HEK293 (cell line): Measurements from ENCODE around the gene TNIK.

ENCODE experiments used
- CTCF ChIA-PET: fragments of 350-600 bp; formaldehyde crosslinking; extraction: SDS; loops from one replicate; lab custom pipeline; 2021; ENCODE audit warnings: antibody characterized with exemption; lab: Yijun Ruan, JAX
- POLR2A ChIA-PET: fragments of 300-600 bp; formaldehyde crosslinking; extraction: SDS; loops from one replicate; lab custom pipeline; 2020; ENCODE audit warnings: antibody characterized with exemption, inconsistent platforms; lab: Yijun Ruan, JAX
- H3K27ac ChIP-seq: fragments of 200-500 bp; sonication (Bioruptor generic); 2 replicates; pipeline ENCODE4 v1.5.1; 2014; ENCODE audit warnings: low read depth, low read length, control low read depth, inconsistent platforms; ENCODE audit errors: extremely low read depth
- H3K36me3 ChIP-seq, 2 experiments: fragments of 200-500 bp in 1 of 2; sonication (Bioruptor generic) in 1 of 2; 1 replicate in 1 of 2; 2 replicates in 1 of 2; pipeline ENCODE4 v1.5.1; 2014 to 2017; ENCODE audit warnings: inconsistent platforms in 2 of 2, low read length in 2 of 2; ENCODE audit not compliant: control insufficient read depth in 2 of 2, insufficient read depth in 1 of 2
- H3K4me1 ChIP-seq: fragments of 200-500 bp; sonication (Bioruptor generic); 2 replicates; pipeline ENCODE4 v1.5.1; 2014; ENCODE audit warnings: mild to moderate bottlenecking, low read length, inconsistent platforms; ENCODE audit not compliant: control insufficient read depth, insufficient read depth
- H3K4me3 ChIP-seq: 2 replicates; pipeline ENCODE4 v1.5.1; 2011; ENCODE audit warnings: low read depth, mild to moderate bottlenecking, control low read depth, low read length, moderate library complexity
- H3K9me3 ChIP-seq: fragments of 200-500 bp; sonication (Bioruptor generic); 2 replicates; pipeline ENCODE4 v1.5.1; 2014; ENCODE audit warnings: low read depth, low read length, inconsistent platforms; ENCODE audit not compliant: control insufficient read depth, insufficient read depth
- EGR2 ChIP-seq: fragments of 450-650 bp; formaldehyde crosslinking; IDR thresholded peaks from 2 replicates; pipeline ENCODE4 v1.5.1; 2016; ENCODE audit warnings: low read depth, missing biosample characterization, missing genetic modification characterization
- GLIS1 ChIP-seq: fragments of 450-650 bp; formaldehyde crosslinking; IDR thresholded peaks from 2 replicates; pipeline ENCODE4 v1.5.1; 2016; ENCODE audit warnings: missing biosample characterization, missing genetic modification characterization
- SP2 ChIP-seq: fragments of 450-650 bp; formaldehyde crosslinking; IDR thresholded peaks from 2 replicates; pipeline ENCODE4 v1.5.1; 2016; ENCODE audit warnings: missing biosample characterization, missing genetic modification characterization
- ZFHX2 ChIP-seq: fragments of 450-650 bp; formaldehyde crosslinking; conservative IDR thresholded peaks from 2 replicates; pipeline ENCODE4 v1.5.1; 2016; ENCODE audit warnings: missing biosample characterization, missing genetic modification characterization
- ZIC2 ChIP-seq: fragments of 450-650 bp; formaldehyde crosslinking; IDR thresholded peaks from 2 replicates; pipeline ENCODE4 v1.5.1; 2016; ENCODE audit warnings: missing biosample characterization, missing genetic modification characterization
- ZNF10 ChIP-seq: fragments of 450-650 bp; formaldehyde crosslinking; IDR thresholded peaks from 2 replicates; pipeline ENCODE4 v1.5.1; 2017; ENCODE audit warnings: missing biosample characterization, missing genetic modification characterization
- ZNF140 ChIP-seq: fragments of 450-650 bp; formaldehyde crosslinking; IDR thresholded peaks from 2 replicates; pipeline ENCODE4 v1.5.1; 2016; ENCODE audit warnings: missing biosample characterization, missing genetic modification characterization
- ZNF184 ChIP-seq: fragments of 450-650 bp; IDR thresholded peaks from 2 replicates; pipeline ENCODE4 v1.5.1; 2018; ENCODE audit warnings: missing biosample characterization, mild to moderate bottlenecking, missing genetic modification characterization
- ZNF274 ChIP-seq, 2 experiments: fragments of 200-500 bp in 1 of 2; fragments of 450-650 bp in 1 of 2; sonication (Bioruptor generic) in 1 of 2; formaldehyde crosslinking in 1 of 2; IDR thresholded peaks; 2 replicates each; pipeline versions ENCODE4 v1.5.1 to v1.6.1; 2014 to 2016; ENCODE audit warnings: borderline replicate concordance in 1 of 2, inconsistent platforms in 1 of 2, low read length in 1 of 2, missing biosample characterization in 1 of 2, missing genetic modification characterization in 1 of 2
- ZNF302 ChIP-seq: fragments of 450-650 bp; formaldehyde crosslinking; IDR thresholded peaks from 2 replicates; pipeline ENCODE4 v1.5.1; 2016; ENCODE audit warnings: missing biosample characterization, missing genetic modification characterization, low read depth
- ZNF510 ChIP-seq: fragments of 450-650 bp; formaldehyde crosslinking; IDR thresholded peaks from 2 replicates; pipeline ENCODE4 v1.5.1; 2018; ENCODE audit warnings: mild to moderate bottlenecking, missing genetic modification characterization, missing biosample characterization; ENCODE audit not compliant: insufficient replicate concordance
- ZNF623 ChIP-seq: fragments of 450-650 bp; formaldehyde crosslinking; IDR thresholded peaks from 2 replicates; pipeline ENCODE4 v1.5.1; 2016; ENCODE audit warnings: missing biosample characterization, missing genetic modification characterization
- ZNF837 ChIP-seq: fragments of 450-650 bp; formaldehyde crosslinking; IDR thresholded peaks from 2 replicates; pipeline ENCODE4 v1.5.1; 2016; ENCODE audit warnings: missing biosample characterization, missing genetic modification characterization
- TF ChIP-seq, protein P1 (sequence below): fragments of 450-650 bp; formaldehyde crosslinking; IDR thresholded peaks from 2 replicates; pipeline ENCODE4 v1.5.1; 2017; ENCODE audit warnings: missing biosample characterization, missing genetic modification characterization
- TF ChIP-seq, protein P2 (sequence below): fragments of 450-650 bp; formaldehyde crosslinking; IDR thresholded peaks from 2 replicates; pipeline ENCODE4 v1.5.1; 2016; ENCODE audit warnings: missing biosample characterization, missing genetic modification characterization
- TF ChIP-seq, protein P3 (sequence below): fragments of 450-650 bp; IDR thresholded peaks from 2 replicates; pipeline ENCODE4 v1.5.1; 2018; ENCODE audit warnings: missing biosample characterization, mild to moderate bottlenecking, missing genetic modification characterization
- TF ChIP-seq, protein P4 (sequence below): fragments of 450-650 bp; formaldehyde crosslinking; optimal IDR thresholded peaks from 2 replicates; pipeline ENCODE3; 2016; ENCODE audit warnings: missing biosample characterization, mild to moderate bottlenecking, missing genetic modification characterization

The TNIK gene

DNA sequence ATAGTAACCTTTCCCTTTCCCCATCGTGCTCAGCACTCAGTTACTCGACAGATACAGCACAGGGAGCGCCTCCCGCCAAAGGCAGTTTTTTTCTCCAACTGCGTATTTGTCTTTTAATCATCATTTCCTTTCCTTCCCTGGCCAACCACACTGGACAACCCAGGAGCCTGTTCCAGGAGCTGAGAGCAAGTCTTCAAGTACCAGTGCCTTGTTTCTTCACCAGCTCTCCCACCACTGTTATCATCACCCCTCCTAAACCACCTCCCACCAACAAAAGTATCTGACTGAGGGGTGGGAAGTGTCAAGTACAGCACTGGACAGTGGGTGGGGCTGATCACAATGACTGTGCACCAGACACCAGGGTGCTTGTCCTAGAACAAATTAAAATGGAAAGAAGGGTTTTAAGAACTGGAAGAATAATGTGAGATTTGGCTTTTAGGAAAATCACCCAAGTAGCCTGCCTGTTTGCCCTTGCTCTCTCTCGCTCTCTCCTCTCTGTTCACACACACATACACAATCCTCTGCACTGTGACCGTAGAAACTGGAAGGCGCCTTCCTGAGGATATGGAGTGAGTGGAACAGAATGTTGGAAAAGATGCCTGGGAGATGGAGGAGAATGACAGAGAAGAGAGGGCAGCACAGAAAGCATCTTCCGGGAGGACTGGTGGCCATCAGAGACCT lies 126.3 kb downstream of the TNIK start:
- no peaks in the 10 kb centered on the region for H3K36me3 ChIP-seq
- CTCF ChIA-PET = interaction anchor here (0.6 kb wide), 3 partner anchors 104 to 163 kb away, joined by 3 read pairs; no protein-coding TSS in a partner anchor
- no peaks in the 10 kb centered on the region for H3K4me1 ChIP-seq
- no peak overlapping the region for H3K4me3 ChIP-seq
- POLR2A ChIA-PET = interaction anchor here (0.6 kb wide), 1 partner anchor 113 kb away, joined by 3 read pairs; no protein-coding TSS in a partner anchor
- TF ChIP-seq ZFHX2 (tag by site-specific recombination) (peak; percentile 79), ZNF10 (tag by site-specific recombination) (no peak), EGR2 (tag by site-specific recombination) (peak; percentile 84)
- H3K9me3 ChIP-seq = no peaks in the 10 kb centered on the region
- no peak overlapping the region for H3K27ac ChIP-seq

DNA sequence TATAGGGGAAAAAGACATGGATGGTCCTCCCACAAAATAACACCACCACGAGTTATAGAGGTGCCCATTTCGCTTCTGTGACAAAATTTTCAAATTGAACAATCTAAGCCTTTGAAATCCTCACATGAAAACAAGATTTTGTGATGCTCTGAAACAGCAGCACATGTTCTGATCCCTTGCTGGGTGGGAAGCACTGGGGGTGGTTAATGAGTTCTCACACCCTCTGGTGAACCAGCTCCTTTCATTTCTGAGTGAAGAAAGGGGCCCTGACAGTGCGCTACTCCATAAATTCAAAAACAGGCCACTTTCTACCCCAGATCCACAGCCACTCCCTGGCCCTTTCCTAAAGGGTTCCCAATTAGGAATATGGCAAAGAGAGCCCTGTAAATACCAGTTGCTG lies 129.3 kb downstream of the TNIK start:
- Histone ChIP-seq H3K27ac (no peak overlapping the region), H3K36me3 (no peaks in the 10 kb centered on the region), H3K4me1 (no peaks in the 10 kb centered on the region; the same call in 1 of the 2 replicates), H3K4me3 (no peak overlapping the region), H3K9me3 (no peaks in the 10 kb centered on the region)
- CTCF ChIA-PET = interaction anchor here (1.2 kb wide), 1 partner anchor 135 kb away, joined by 3 read pairs; no protein-coding TSS in a partner anchor
- POLR2A ChIA-PET = no interaction called here
- TF ChIP-seq ZNF184 (tag by site-specific recombination) (no peak), ZFHX2 (tag by site-specific recombination) (peak; percentile 38)

DNA sequence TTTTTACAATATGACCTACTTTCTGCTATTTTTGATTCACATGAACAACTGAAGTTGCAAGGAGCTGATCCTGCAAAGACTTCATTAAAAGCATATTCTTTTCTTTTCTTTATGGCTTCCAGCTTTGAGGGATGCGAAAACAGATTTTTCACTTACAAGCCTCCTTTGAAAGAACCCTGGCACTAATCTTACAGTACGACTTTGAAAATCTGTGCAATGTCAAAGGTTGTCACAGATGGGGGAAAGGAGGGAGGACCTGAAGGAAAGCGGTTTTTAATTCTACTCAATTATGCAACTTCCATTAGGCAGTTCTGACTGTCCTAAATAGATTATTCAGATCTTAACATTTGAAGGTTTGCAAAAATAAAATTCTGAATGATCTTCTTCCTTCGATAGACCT lies 130.5 kb downstream of the TNIK start:
- ChIA-PET POLR2A (no interaction called here), CTCF (interaction anchor here (0.6 to 1.8 kb wide), 5 partner anchors 20 to 236 kb away, joined by 3 to 9 read pairs (median 3); no protein-coding TSS in a partner anchor)
- H3K27ac ChIP-seq = no peak overlapping the region
- no peak overlapping the region for H3K4me3 ChIP-seq
- no peaks in the 10 kb centered on the region for H3K9me3 ChIP-seq
- no peaks in the 10 kb centered on the region for H3K36me3 ChIP-seq
- no peaks in the 10 kb centered on the region; the same call in 1 of the 2 replicates for H3K4me1 ChIP-seq
- TF ChIP-seq SP2 (tag by site-specific recombination) = no peak
- TF ChIP-seq ZNF510 (tag by site-specific recombination) = no peak
- TF ChIP-seq ZNF837 (tag by site-specific recombination) = no peak
- TF ChIP-seq ZNF140 (tag by site-specific recombination) = no peak
- no peak for TF ChIP-seq ZIC2 (tag by site-specific recombination)
- TF ChIP-seq, protein P1, sequence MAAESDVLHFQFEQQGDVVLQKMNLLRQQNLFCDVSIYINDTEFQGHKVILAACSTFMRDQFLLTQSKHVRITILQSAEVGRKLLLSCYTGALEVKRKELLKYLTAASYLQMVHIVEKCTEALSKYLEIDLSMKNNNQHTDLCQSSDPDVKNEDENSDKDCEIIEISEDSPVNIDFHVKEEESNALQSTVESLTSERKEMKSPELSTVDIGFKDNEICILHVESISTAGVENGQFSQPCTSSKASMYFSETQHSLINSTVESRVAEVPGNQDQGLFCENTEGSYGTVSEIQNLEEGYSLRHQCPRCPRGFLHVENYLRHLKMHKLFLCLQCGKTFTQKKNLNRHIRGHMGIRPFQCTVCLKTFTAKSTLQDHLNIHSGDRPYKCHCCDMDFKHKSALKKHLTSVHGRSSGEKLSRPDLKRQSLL (tag by site-specific recombination) = no peak
- TF ChIP-seq GLIS1 = no peak
- no peak for TF ChIP-seq ZNF274 (IDR thresholded peaks at IDR 0.05; ENCODE audit: low read length)
- TF ChIP-seq ZNF274 (tag by site-specific recombination; IDR thresholded peaks at IDR 0.05; ENCODE audit: borderline replicate concordance) = no peak
- TF ChIP-seq, protein P2, sequence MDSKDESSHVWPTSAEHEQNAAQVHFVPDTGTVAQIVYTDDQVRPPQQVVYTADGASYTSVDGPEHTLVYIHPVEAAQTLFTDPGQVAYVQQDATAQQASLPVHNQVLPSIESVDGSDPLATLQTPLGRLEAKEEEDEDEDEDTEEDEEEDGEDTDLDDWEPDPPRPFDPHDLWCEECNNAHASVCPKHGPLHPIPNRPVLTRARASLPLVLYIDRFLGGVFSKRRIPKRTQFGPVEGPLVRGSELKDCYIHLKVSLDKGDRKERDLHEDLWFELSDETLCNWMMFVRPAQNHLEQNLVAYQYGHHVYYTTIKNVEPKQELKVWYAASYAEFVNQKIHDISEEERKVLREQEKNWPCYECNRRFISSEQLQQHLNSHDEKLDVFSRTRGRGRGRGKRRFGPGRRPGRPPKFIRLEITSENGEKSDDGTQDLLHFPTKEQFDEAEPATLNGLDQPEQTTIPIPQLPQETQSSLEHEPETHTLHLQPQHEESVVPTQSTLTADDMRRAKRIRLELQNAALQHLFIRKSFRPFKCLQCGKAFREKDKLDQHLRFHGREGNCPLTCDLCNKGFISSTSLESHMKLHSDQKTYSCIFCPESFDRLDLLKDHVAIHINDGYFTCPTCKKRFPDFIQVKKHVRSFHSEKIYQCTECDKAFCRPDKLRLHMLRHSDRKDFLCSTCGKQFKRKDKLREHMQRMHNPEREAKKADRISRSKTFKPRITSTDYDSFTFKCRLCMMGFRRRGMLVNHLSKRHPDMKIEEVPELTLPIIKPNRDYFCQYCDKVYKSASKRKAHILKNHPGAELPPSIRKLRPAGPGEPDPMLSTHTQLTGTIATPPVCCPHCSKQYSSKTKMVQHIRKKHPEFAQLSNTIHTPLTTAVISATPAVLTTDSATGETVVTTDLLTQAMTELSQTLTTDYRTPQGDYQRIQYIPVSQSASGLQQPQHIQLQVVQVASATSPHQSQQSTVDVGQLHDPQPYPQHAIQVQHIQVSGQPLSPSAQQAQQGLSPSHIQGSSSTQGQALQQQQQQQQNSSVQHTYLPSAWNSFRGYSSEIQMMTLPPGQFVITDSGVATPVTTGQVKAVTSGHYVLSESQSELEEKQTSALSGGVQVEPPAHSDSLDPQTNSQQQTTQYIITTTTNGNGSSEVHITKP (tag by site-specific recombination) = no peak
- TF ChIP-seq ZNF623 (tag by site-specific recombination) = no peak
- TF ChIP-seq, protein P3, sequence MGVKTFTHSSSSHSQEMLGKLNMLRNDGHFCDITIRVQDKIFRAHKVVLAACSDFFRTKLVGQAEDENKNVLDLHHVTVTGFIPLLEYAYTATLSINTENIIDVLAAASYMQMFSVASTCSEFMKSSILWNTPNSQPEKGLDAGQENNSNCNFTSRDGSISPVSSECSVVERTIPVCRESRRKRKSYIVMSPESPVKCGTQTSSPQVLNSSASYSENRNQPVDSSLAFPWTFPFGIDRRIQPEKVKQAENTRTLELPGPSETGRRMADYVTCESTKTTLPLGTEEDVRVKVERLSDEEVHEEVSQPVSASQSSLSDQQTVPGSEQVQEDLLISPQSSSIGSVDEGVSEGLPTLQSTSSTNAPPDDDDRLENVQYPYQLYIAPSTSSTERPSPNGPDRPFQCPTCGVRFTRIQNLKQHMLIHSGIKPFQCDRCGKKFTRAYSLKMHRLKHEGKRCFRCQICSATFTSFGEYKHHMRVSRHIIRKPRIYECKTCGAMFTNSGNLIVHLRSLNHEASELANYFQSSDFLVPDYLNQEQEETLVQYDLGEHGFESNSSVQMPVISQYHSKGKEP (tag by site-specific recombination) = no peak
- TF ChIP-seq ZNF302 (tag by site-specific recombination) = no peak
- TF ChIP-seq, protein P4, sequence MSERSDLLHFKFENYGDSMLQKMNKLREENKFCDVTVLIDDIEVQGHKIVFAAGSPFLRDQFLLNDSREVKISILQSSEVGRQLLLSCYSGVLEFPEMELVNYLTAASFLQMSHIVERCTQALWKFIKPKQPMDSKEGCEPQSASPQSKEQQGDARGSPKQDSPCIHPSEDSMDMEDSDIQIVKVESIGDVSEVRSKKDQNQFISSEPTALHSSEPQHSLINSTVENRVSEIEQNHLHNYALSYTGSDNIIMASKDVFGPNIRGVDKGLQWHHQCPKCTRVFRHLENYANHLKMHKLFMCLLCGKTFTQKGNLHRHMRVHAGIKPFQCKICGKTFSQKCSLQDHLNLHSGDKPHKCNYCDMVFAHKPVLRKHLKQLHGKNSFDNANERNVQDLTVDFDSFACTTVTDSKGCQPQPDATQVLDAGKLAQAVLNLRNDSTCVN (tag by site-specific recombination) = no peak
